Esophagus squamous epithelium (tissue), 4 donors: ENCODE results near the gene STAC3.

Source experiments
- POLR2A ChIP-seq, 4 donors: fragments of 450-650 bp; IDR thresholded peaks; one replicate each; pipeline ENCODE4 v1.6.1; 2017; ENCODE audit warnings: antibody characterized with exemption in 4 of 4, mild to moderate bottlenecking in 4 of 4, moderate library complexity in 3 of 4
- TF ChIP-seq, protein P1 (sequence below), 6 experiments: fragments of 450-650 bp in 4 of 6; fragments of 200-600 bp in 2 of 6; sonication (generic) in 2 of 6; IDR thresholded peaks; one replicate each; pipeline ENCODE4 v1.5.1; 2016 to 2019; ENCODE audit warnings: antibody characterized with exemption in 6 of 6, mild to moderate bottlenecking in 4 of 6, moderate library complexity in 4 of 6

GRCh38 chr12:57216014-57216911, 34.7 kb downstream of the STAC3 start, which contains the start of gene NXPH4:
- TF ChIP-seq, protein P1, sequence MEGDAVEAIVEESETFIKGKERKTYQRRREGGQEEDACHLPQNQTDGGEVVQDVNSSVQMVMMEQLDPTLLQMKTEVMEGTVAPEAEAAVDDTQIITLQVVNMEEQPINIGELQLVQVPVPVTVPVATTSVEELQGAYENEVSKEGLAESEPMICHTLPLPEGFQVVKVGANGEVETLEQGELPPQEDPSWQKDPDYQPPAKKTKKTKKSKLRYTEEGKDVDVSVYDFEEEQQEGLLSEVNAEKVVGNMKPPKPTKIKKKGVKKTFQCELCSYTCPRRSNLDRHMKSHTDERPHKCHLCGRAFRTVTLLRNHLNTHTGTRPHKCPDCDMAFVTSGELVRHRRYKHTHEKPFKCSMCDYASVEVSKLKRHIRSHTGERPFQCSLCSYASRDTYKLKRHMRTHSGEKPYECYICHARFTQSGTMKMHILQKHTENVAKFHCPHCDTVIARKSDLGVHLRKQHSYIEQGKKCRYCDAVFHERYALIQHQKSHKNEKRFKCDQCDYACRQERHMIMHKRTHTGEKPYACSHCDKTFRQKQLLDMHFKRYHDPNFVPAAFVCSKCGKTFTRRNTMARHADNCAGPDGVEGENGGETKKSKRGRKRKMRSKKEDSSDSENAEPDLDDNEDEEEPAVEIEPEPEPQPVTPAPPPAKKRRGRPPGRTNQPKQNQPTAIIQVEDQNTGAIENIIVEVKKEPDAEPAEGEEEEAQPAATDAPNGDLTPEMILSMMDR (IDR thresholded peaks at IDR 0.05), result no peak
- TF ChIP-seq POLR2A (IDR thresholded peaks at IDR 0.05), result no peak
